Measurements from ENCODE around the gene UBA6. TPM values are rescaled to one million over a fixed set of nuclear protein-coding genes. Genes with fewer than 3 reads are reported as not detected.

The UBA6 gene
- total RNA-seq, 1 donor from 2014 or later, result 88.6 TPM

- Mint-ChIP-seq H3K27ac (no peak overlapping the region), H3K9me3 (no peaks in the 10 kb centered on the region), H3K4me3 (no peak overlapping the region), H3K27me3 (ENCODE audit: low read depth) (peaks cover 11% of the 10 kb centered on the region), H3K4me1 (no peaks in the 10 kb centered on the region), H3K36me3 (no peaks in the 10 kb centered on the region)
- no peak for DNase-seq (ENCODE audit: low spot score in 2 of 2, unreplicated experiment in 2 of 2)
- TF ChIP-seq CTCF (IDR thresholded peaks at IDR 0.05; ENCODE audit: unreplicated experiment), result no peak
Observed at GRCh38 chr4:67587156-67587555, 113.8 kb downstream of the UBA6 start.

GRCh38 chr4:67584496-67584895 lies 116.5 kb downstream of the UBA6 start:
- no peak overlapping the region for H3K4me3 Mint-ChIP-seq

GRCh38 chr4:67581913-67582312 lies 119.0 kb downstream of the UBA6 start:
- no peak for DNase-seq (ENCODE audit: low spot score in 2 of 2, unreplicated experiment in 2 of 2)
- no peak for TF ChIP-seq CTCF (IDR thresholded peaks at IDR 0.05; ENCODE audit: unreplicated experiment)
- Mint-ChIP-seq H3K27me3 (ENCODE audit: low read depth) (peaks cover 3% of the 10 kb centered on the region), H3K4me3 (no peak overlapping the region), H3K9me3 (no peaks in the 10 kb centered on the region), H3K4me1 (no peaks in the 10 kb centered on the region), H3K27ac (no peak overlapping the region), H3K36me3 (no peaks in the 10 kb centered on the region)

More at GRCh38 chr4:67584496-67584895, 116.5 kb downstream of the UBA6 start:
- no peak for DNase-seq (ENCODE audit: low spot score in 2 of 2, unreplicated experiment in 2 of 2)
- Mint-ChIP-seq H3K36me3 (no peaks in the 10 kb centered on the region), H3K27ac (no peak overlapping the region), H3K9me3 (no peaks in the 10 kb centered on the region), H3K27me3 (ENCODE audit: low read depth) (peaks cover 3% of the 10 kb centered on the region), H3K4me1 (no peaks in the 10 kb centered on the region)
- no peak for TF ChIP-seq CTCF (IDR thresholded peaks at IDR 0.05; ENCODE audit: unreplicated experiment)

- H3K27me3 Mint-ChIP-seq (ENCODE audit: low read depth), result peaks cover 3% of the 10 kb centered on the region
- no peak for DNase-seq (ENCODE audit: low spot score in 2 of 2, unreplicated experiment in 2 of 2)
- no peak overlapping the region for H3K27ac Mint-ChIP-seq
- no peaks in the 10 kb centered on the region for H3K36me3 Mint-ChIP-seq
- no peak for TF ChIP-seq CTCF (IDR thresholded peaks at IDR 0.05; ENCODE audit: unreplicated experiment)
- no peaks in the 10 kb centered on the region for H3K9me3 Mint-ChIP-seq
- H3K4me3 Mint-ChIP-seq, result no peak overlapping the region
- no peaks in the 10 kb centered on the region for H3K4me1 Mint-ChIP-seq
Observed at GRCh38 chr4:67581208-67581857, 119.6 kb downstream of the UBA6 start.

GRCh38 chr4:67580577-67580976 lies 120.4 kb downstream of the UBA6 start:
- no peaks in the 10 kb centered on the region for H3K27me3 Mint-ChIP-seq (ENCODE audit: low read depth)
- H3K4me1 Mint-ChIP-seq, result no peaks in the 10 kb centered on the region
- DNase-seq (ENCODE audit: low spot score in 2 of 2, unreplicated experiment in 2 of 2), result no peak
- no peak overlapping the region for H3K4me3 Mint-ChIP-seq
- no peaks in the 10 kb centered on the region for H3K9me3 Mint-ChIP-seq
- no peak for TF ChIP-seq CTCF (IDR thresholded peaks at IDR 0.05; ENCODE audit: unreplicated experiment)
- H3K36me3 Mint-ChIP-seq, result no peaks in the 10 kb centered on the region
- H3K27ac Mint-ChIP-seq, result no peak overlapping the region

- Mint-ChIP-seq H3K9me3 (no peaks in the 10 kb centered on the region), H3K36me3 (no peaks in the 10 kb centered on the region), H3K4me1 (peaks cover 2% of the 10 kb centered on the region), H3K27me3 (ENCODE audit: low read depth) (no peaks in the 10 kb centered on the region), H3K27ac (no peak overlapping the region), H3K4me3 (no peak overlapping the region)
- TF ChIP-seq CTCF (IDR thresholded peaks at IDR 0.05; ENCODE audit: unreplicated experiment), result no peak
- no peak for DNase-seq (ENCODE audit: low spot score in 2 of 2, unreplicated experiment in 2 of 2)
Observed at GRCh38 chr4:67576538-67576937, 124.4 kb downstream of the UBA6 start.
